ENCODE data around the gene CSNK2A1. TPM values are rescaled to one million over a fixed set of nuclear protein-coding genes. Genes with fewer than 3 reads are reported as not detected.

Gene CSNK2A1
- total and polyA plus RNA-seq, 2 experiments from 2014 or later: 85.1 to 244 TPM

GRCh38 chr20:571754-572441, 28.3 kb upstream of the CSNK2A1 start (continued):
- TF ChIP-seq ZNF462 (CRISPR knock-in tag; IDR thresholded peaks at IDR 0.05) (no peak), CREB1 (CRISPR knock-in tag; IDR thresholded peaks at IDR 0.05; ENCODE audit: low read depth) (no peak)

DNA sequence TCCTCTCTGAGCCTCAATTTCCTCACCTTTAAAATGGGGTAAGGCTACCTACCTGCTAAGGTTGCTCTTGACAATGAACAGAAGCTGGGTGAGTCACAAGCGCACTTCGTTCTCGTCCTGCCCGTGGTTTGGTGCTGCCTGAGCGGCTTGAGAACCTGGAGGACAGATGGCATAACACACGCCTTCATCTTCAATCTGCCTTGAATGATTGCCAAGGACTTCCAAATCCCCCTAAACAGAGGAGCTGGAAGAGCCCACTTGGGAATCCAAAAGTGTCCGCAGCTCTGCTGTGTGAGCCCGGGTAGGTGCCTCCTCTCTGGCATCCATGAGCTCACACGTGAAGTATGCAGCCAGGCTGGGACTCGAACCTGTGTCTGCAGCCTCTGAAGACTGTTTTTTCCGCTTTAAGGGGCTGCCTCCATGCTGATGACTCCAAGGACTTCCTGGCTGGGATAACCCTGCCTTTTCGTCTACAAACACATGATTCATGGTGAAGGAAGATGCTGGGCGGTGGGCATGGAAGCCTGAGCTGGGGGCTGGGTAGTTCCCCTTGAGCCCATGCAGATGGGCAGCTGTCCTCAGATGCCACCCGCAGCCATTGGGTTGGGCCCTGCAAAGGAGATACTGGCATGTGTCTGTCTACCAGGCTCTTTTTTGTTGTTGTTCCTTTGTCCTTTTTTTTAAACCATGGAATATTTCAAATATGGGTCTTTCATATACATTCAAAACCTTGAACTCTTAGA, 25.3 kb upstream of the CSNK2A1 start:
- H4K20me1 ChIP-seq (replicated peaks; ENCODE audit: insufficient read depth): no peaks in the 10 kb centered on the region
- 0 out of 2 replicates have a peak, but pooled peaks cover 2% of the 10 kb centered on the region for H3F3A ChIP-seq (replicated peaks; ENCODE audit: low read depth)
- H3K4me1 ChIP-seq (ENCODE audit: insufficient read depth): peaks cover 10% of the 10 kb centered on the region
- no peak overlapping the region for H3K4me3 ChIP-seq
- H3K4me2 ChIP-seq: peak overlapping the region; percentile 48; the same call in 1 of the 2 replicates
- H3K9me2 ChIP-seq (ENCODE audit: insufficient read depth): no peaks in the 10 kb centered on the region
- H2AFZ ChIP-seq: peak overlapping the region; percentile 72; the same call in 1 of the 2 replicates
- H3K36me3 ChIP-seq (ENCODE audit: insufficient read depth): no peaks in the 10 kb centered on the region
- no peaks in the 10 kb centered on the region for H3K27me3 ChIP-seq (ENCODE audit: insufficient read depth)
- Mint-ChIP-seq H3K9me3 (no peaks in the 10 kb centered on the region; the same call in 2 of the 3 replicates), H3K27me3 (ENCODE audit: insufficient read depth, low read depth, poor library complexity) (peaks cover 10% of the 10 kb centered on the region), H3K27ac (no peak overlapping the region), H3K4me3 (no peak overlapping the region; the same call in 2 of the 3 replicates), H3K36me3 (ENCODE audit: low read depth) (no peaks in the 10 kb centered on the region), H3K4me1 (peaks cover 29% of the 10 kb centered on the region)
- DNase-seq (ENCODE audit: low spot score): peak; percentile 33
- no peaks in the 10 kb centered on the region for H3K79me2 ChIP-seq (replicated peaks; ENCODE audit: insufficient read depth)
- TF ChIP-seq, protein P1, sequence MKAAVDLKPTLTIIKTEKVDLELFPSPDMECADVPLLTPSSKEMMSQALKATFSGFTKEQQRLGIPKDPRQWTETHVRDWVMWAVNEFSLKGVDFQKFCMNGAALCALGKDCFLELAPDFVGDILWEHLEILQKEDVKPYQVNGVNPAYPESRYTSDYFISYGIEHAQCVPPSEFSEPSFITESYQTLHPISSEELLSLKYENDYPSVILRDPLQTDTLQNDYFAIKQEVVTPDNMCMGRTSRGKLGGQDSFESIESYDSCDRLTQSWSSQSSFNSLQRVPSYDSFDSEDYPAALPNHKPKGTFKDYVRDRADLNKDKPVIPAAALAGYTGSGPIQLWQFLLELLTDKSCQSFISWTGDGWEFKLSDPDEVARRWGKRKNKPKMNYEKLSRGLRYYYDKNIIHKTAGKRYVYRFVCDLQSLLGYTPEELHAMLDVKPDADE (IDR thresholded peaks at IDR 0.05): no peak
- TF ChIP-seq STAT1 (IDR thresholded peaks at IDR 0.05; ENCODE audit: unreplicated experiment) (no peak), EZH2phosphoT487 (IDR thresholded peaks at IDR 0.05; ENCODE audit: unreplicated experiment) (no peak)
- H3K27ac ChIP-seq (ENCODE audit: low read depth): no peak overlapping the region
- ATAC-seq: no peak
